Loucy (cell line): ENCODE measurements around the gene DCLK2.

Experiments used
- EZH2phosphoT487 ChIP-seq: fragments of 200-600 bp; IDR thresholded peaks from 2 replicates; pipeline ENCODE4 v1.6.1; 2018; ENCODE audit warnings: antibody characterized with exemption, mild to moderate bottlenecking, moderate library complexity, borderline replicate concordance
- TF ChIP-seq, protein P1 (sequence below): fragments of 200-600 bp; sonication (generic); conservative IDR thresholded peaks from 2 replicates; pipeline ENCODE4 v1.5.1; 2014; ENCODE audit warnings: mild to moderate bottlenecking, antibody characterized with exemption, low read length

DNA sequence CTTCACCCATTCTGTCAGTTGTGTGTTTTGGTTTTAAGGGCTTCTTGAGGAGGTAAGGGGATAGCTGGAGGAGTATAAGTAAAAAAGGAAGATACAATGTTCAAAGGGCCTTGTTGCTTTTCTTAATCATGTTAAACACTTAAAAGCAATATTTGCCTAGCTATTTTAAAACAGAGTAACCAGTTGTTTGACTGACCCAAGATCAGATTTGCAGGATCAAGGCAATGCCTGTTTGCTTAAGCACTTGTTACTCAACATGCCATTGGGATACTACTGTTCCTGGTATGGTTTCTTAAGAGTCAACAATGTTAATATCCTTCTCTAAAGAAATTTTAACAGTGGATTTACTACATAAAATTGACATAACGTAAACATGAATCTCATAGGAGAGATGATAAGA lies 2.6 kb downstream of the DCLK2 start:
- TF ChIP-seq, protein P1, sequence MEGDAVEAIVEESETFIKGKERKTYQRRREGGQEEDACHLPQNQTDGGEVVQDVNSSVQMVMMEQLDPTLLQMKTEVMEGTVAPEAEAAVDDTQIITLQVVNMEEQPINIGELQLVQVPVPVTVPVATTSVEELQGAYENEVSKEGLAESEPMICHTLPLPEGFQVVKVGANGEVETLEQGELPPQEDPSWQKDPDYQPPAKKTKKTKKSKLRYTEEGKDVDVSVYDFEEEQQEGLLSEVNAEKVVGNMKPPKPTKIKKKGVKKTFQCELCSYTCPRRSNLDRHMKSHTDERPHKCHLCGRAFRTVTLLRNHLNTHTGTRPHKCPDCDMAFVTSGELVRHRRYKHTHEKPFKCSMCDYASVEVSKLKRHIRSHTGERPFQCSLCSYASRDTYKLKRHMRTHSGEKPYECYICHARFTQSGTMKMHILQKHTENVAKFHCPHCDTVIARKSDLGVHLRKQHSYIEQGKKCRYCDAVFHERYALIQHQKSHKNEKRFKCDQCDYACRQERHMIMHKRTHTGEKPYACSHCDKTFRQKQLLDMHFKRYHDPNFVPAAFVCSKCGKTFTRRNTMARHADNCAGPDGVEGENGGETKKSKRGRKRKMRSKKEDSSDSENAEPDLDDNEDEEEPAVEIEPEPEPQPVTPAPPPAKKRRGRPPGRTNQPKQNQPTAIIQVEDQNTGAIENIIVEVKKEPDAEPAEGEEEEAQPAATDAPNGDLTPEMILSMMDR = no peak
- no peak for TF ChIP-seq EZH2phosphoT487
